Brain microvascular endothelial cell (primary cell): ENCODE data around the gene SHCBP1L.

Experiments used
- DNase-seq: peaks from one replicate; pipeline ENCODE4 v3.0.0-alpha.2; 2020
- H3K27ac ChIP-seq: fragments of 250-450 bp; sonication (Bioruptor Pico); 2 replicates; pipeline ENCODE4 v1.5.1; 2020; ENCODE audit warnings: mild to moderate bottlenecking, moderate library complexity
- H3K27me3 ChIP-seq: fragments of 250-450 bp; sonication (Bioruptor Pico); replicated peaks from 2 replicates; pipeline ENCODE4 v1.5.1; 2020; ENCODE audit warnings: mild to moderate bottlenecking
- H3K36me3 ChIP-seq: fragments of 250-450 bp; sonication (Bioruptor Pico); replicated peaks from 2 replicates; pipeline ENCODE4 v1.5.1; 2020; ENCODE audit warnings: mild to moderate bottlenecking
- H3K4me3 ChIP-seq: 2 replicates; pipeline ENCODE4 v1.5.1; 2011; ENCODE audit warnings: low read depth, mild to moderate bottlenecking, control low read depth, low read length, moderate library complexity
- CTCF ChIP-seq: IDR thresholded peaks from 2 replicates; pipeline ENCODE4 v1.5.1; 2011; ENCODE audit warnings: low read depth, mild to moderate bottlenecking, moderate library complexity, low read length, control low read depth, inconsistent platforms; ENCODE audit errors: missing control alignments
- in situ Hi-C: cut with HindIII; loops from 2 replicates; pipeline ENCODE4 v1.10.0; 2017; ENCODE audit warnings: low sequenced_read_pairs, low pct_ligation_motif_present

Gene SHCBP1L

DNA sequence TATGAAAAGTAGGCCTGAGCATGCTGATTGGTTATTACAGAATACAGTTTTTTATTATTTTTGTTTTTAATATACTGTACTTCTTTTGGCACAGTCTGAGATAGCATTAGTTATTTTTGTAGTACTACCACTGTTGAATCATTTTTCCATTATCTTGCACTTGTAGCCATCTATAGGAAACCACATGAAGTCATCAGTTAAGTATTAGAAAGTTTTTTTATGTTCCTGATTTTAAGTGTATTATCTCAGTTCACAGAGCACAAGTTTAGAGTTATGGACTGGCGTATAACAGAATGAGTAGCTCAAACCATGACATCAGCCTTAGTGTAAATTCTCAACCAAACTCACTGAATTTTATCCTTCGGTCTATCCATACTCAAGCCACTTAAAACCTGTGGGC, 91.0 kb downstream of the SHCBP1L start:
- no peak for TF ChIP-seq CTCF
- no peaks in the 10 kb centered on the region for H3K27me3 ChIP-seq
- H3K4me3 ChIP-seq, result no peak overlapping the region
- H3K27ac ChIP-seq, result peak overlapping the region; percentile 30
- in situ Hi-C loops, result no loop called here
- DNase-seq, result peak; percentile 9
- H3K36me3 ChIP-seq, result peaks cover 82% of the 10 kb centered on the region

- no peaks in the 10 kb centered on the region for H3K27me3 ChIP-seq
- peaks cover 84% of the 10 kb centered on the region for H3K36me3 ChIP-seq
- in situ Hi-C loops, result no loop called here
- H3K27ac ChIP-seq, result no peak overlapping the region
- no peak overlapping the region for H3K4me3 ChIP-seq
- no peak for DNase-seq
- TF ChIP-seq CTCF, result no peak
These were observed 92.3 kb downstream of the SHCBP1L start for GRCh38 chr1:182860658-182861057.

DNA sequence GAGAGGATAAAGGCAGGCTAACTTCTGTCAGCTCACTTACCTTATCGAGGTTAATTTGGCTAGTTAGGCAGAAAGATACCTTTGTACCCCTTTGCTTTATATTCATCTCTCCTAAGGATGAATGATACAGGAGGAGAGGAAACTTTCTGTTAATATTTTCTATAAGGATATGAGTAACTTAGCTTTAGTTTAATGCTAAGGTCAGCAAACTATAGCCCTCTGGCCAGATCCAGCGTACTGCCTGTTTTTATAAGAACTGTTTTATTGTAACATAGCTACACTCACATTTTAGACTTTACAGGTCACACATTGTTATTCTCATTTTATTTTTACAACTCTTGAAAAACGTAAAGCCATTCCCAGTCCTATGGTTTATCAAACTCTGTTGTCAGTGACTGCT, 95.8 kb downstream of the SHCBP1L start:
- Histone ChIP-seq H3K27ac (no peak overlapping the region), H3K36me3 (peaks cover 87% of the 10 kb centered on the region), H3K27me3 (no peaks in the 10 kb centered on the region), H3K4me3 (no peak overlapping the region)
- no peak for DNase-seq
- TF ChIP-seq CTCF, result no peak
- in situ Hi-C loops, result no loop called here

DNA sequence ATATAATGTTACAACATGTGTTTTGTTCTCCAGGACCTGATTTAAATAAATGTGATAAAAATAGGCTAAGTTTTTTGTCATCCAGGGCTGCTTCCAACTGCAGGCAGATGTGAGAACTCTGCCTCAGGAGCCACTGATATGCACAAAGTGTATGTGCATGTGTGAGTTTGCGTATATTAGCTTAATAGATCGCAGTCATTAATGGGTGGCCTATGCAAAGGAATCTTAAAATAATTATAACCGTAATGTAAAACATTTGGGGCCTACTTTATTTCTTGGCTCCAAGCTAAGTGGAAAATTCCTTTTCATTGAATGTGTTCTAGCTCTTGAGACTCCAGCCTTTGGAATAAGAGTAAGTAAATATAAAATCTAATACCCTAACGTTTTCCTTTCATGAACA, 97.1 kb downstream of the SHCBP1L start:
- peaks cover 90% of the 10 kb centered on the region for H3K36me3 ChIP-seq
- no peak for DNase-seq
- H3K4me3 ChIP-seq, result no peak overlapping the region
- no peaks in the 10 kb centered on the region for H3K27me3 ChIP-seq
- in situ Hi-C loops, result no loop called here
- no peak overlapping the region for H3K27ac ChIP-seq
- no peak for TF ChIP-seq CTCF

DNA sequence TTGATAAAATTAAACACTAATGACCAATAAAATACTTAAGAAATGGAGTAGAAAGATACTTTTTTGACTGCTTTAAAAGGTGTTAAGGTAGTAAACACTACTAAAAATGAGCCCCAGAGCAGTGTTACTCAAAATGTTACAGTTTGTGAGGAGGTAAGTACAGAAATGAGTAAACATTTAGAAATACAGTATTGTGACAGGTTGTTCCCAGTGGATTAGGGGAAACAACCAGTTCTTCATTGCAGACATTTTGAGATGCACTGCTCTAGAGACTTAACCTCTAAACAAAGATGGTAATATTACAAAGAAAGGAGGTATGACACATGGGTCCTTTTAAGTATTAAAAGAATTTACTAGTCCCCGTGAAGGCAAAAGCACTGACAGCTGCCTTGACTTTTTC, 101.1 kb downstream of the SHCBP1L start:
- no peaks in the 10 kb centered on the region for H3K27me3 ChIP-seq
- no peak overlapping the region for H3K27ac ChIP-seq
- no peak for DNase-seq
- no peak for TF ChIP-seq CTCF
- H3K36me3 ChIP-seq, result peaks cover 77% of the 10 kb centered on the region
- in situ Hi-C loops, result no loop called here
- no peak overlapping the region for H3K4me3 ChIP-seq

- no peak for TF ChIP-seq CTCF
- no peak overlapping the region for H3K27ac ChIP-seq
- in situ Hi-C loops, result no loop called here
- peaks cover 74% of the 10 kb centered on the region for H3K36me3 ChIP-seq
- no peak overlapping the region for H3K4me3 ChIP-seq
- DNase-seq, result no peak
- H3K27me3 ChIP-seq, result no peaks in the 10 kb centered on the region
These were observed 102.6 kb downstream of the SHCBP1L start for GRCh38 chr1:182850319-182850718.
